Gastroesophageal sphincter (tissue), 4 donors: ENCODE data around the gene CLEC11A. TPM values are rescaled to one million over a fixed set of nuclear protein-coding genes. Genes with fewer than 3 reads are reported as not detected.

Experiments used
- ATAC-seq: fragments of 150-250 bp; one replicate; pipeline ENCODE4 v1.9.1; 2016; ENCODE audit warnings: mild to moderate bottlenecking, moderate library complexity
- H3K27ac ChIP-seq, 4 donors: fragments of 200-600 bp; sonication (generic) in 3 of 4; 1 replicate in 3 of 4; 2 replicates in 1 of 4; pipeline ENCODE4 v1.5.1; 2016 to 2019
- H3K27me3 ChIP-seq: fragments of 200-600 bp; sonication (generic); one replicate; pipeline ENCODE4 v1.5.1; 2019
- H3K36me3 ChIP-seq, 2 donors: fragments of 200-600 bp; sonication (generic); one replicate each; pipeline ENCODE4 v1.5.1; 2019; ENCODE audit warnings: control low read depth in 1 of 2
- H3K4me1 ChIP-seq, 3 donors: fragments of 200-600 bp; sonication (generic); 1 replicate in 2 of 3; 2 replicates in 1 of 3; pipeline ENCODE4 v1.5.1; 2016 to 2019; ENCODE audit warnings: control low read depth in 2 of 3
- H3K4me3 ChIP-seq, 2 donors: fragments of 200-600 bp; sonication (generic); one replicate each; pipeline ENCODE4 v1.5.1; 2019; ENCODE audit warnings: mild to moderate bottlenecking in 1 of 2, moderate library complexity in 1 of 2
- H3K9me3 ChIP-seq, 3 donors: fragments of 200-600 bp; sonication (generic); one replicate each; pipeline ENCODE4 v1.5.1; 2017 to 2019; ENCODE audit warnings: control low read depth in 2 of 3
- EP300 ChIP-seq: sonication (generic); formaldehyde crosslinking; IDR thresholded peaks from one replicate; pipeline ENCODE4 v1.6.1; 2017; ENCODE audit warnings: antibody characterized with exemption, mild to moderate bottlenecking
- POLR2A ChIP-seq, 2 donors: fragments of 450-650 bp; IDR thresholded peaks; one replicate each; pipeline ENCODE4 v1.6.1; 2017; ENCODE audit warnings: antibody characterized with exemption in 2 of 2, mild to moderate bottlenecking in 2 of 2, moderate library complexity in 1 of 2
- POLR2AphosphoS5 ChIP-seq: sonication (generic); formaldehyde crosslinking; IDR thresholded peaks from one replicate; pipeline ENCODE4 v1.6.1; 2017; ENCODE audit warnings: antibody characterized with exemption
- WGBS, 2 donors: methylation state at CpG; one replicate each; pipeline ENCODE4 v1.1.5; 2018; ENCODE audit warnings: low coverage in 1 of 2; 5-methylcytosine and 5-hydroxymethylcytosine counted together
- total RNA-seq, 4 donors: library from RNA; depleted of rRNA; stranded (reverse); fragments of >200 nt; gene quantifications; one replicate each; pipeline ENCODE4 v1.1.0, GENCODE V29; 2016
- TF ChIP-seq, protein P1 (sequence below), 4 experiments: fragments of 200-600 bp in 2 of 4; fragments of 450-650 bp in 2 of 4; sonication (generic) in 1 of 4; IDR thresholded peaks; one replicate each; pipeline ENCODE4 v1.5.1; 2017 to 2019; ENCODE audit warnings: antibody characterized with exemption in 4 of 4, mild to moderate bottlenecking in 2 of 4, moderate library complexity in 2 of 4

CLEC11A gene, protein sequence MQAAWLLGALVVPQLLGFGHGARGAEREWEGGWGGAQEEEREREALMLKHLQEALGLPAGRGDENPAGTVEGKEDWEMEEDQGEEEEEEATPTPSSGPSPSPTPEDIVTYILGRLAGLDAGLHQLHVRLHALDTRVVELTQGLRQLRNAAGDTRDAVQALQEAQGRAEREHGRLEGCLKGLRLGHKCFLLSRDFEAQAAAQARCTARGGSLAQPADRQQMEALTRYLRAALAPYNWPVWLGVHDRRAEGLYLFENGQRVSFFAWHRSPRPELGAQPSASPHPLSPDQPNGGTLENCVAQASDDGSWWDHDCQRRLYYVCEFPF
- total RNA-seq, result 10 to 100 TPM in 2 of 4 donors, 1 to 10 TPM in 2; 4.6 to 17.1 (median 8.4) TPM

DNA sequence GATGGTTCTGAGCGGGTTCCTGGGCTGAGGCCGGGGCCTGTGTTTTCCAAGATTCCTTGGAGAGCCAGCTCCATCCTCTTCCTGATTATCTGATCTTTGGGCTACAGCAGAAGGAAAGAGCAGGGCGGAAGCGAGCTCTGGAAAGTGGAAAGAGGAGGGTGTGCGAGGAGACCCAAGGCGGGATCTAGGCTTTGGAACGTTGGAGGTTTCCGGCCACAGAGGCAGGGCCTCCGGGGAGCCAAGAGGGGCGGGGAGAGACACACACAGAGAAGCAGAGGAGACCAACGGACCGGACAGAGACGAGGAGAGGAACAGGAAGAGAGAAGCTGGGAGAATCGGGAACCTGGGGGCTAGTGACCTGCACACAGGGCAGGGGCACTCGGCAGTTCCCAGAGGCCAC is at the start of gene CLEC11A:
Gene CLEC11A, plus strand, starts transcription at position 296 of the 400 bp plus-strand sequence. CDS start 162 bp downstream, outside the sequence.
- Histone ChIP-seq H3K27me3 (peaks cover 98% of the 10 kb centered on the region), H3K4me3 (peak within 1 kb of the TSS; percentile 26 to 65), H3K4me1 (peaks cover 0 to 52% (median 29%) of the 10 kb centered on the region in 3 donors), H3K36me3 (no peaks in the 10 kb centered on the region), H3K9me3 (no peaks in the 10 kb centered on the region), H3K27ac (peak within 1 kb of the TSS in 3 of 4 donors; percentile 60 to 73 (median 72))
- peak; percentile 8 for ATAC-seq
- WGBS, 2 donors, result 6 to 9% methylated on average over 8 to 13 of the region's 15 CpGs
- TF ChIP-seq, protein P1, sequence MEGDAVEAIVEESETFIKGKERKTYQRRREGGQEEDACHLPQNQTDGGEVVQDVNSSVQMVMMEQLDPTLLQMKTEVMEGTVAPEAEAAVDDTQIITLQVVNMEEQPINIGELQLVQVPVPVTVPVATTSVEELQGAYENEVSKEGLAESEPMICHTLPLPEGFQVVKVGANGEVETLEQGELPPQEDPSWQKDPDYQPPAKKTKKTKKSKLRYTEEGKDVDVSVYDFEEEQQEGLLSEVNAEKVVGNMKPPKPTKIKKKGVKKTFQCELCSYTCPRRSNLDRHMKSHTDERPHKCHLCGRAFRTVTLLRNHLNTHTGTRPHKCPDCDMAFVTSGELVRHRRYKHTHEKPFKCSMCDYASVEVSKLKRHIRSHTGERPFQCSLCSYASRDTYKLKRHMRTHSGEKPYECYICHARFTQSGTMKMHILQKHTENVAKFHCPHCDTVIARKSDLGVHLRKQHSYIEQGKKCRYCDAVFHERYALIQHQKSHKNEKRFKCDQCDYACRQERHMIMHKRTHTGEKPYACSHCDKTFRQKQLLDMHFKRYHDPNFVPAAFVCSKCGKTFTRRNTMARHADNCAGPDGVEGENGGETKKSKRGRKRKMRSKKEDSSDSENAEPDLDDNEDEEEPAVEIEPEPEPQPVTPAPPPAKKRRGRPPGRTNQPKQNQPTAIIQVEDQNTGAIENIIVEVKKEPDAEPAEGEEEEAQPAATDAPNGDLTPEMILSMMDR (IDR thresholded peaks at IDR 0.05), result no peak
- TF ChIP-seq POLR2AphosphoS5 (no peak), EP300 (no peak), POLR2A (IDR thresholded peaks at IDR 0.05) (no peak)

DNA sequence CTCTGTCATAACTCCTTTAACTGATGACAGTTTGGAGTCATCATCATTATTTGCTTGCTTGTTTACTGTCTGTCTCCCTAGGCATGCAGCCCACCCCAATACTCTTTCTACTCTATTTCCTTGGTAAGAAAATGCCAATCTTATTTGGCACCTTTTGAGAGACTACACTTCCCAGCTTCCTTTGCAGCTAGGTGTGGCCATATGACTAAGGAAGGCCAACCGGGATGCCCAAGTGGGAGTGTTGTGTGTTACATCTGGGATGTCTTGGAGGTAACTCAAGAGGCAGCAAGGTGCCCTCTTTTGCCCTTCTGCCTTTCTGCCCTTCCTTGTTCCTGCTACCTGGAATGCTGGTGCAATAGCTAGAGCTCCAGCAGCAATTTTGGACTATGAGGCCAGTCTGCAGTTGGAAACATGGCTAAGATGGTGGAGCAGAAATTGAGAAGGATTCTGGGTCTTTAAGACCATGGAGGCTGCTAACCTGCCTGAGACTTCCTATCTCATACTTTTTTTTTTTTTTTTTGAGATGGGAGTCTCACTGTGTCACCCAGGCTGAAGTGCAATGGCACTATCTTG is 46.5 kb upstream of the CLEC11A start:
- 50 to 100% methylated on average over 1 of the region's 1 CpG for WGBS, 2 donors
- Histone ChIP-seq H3K27me3 (peaks cover 81% of the 10 kb centered on the region), H3K9me3 (peaks cover 0 to 7% (median 0%) of the 10 kb centered on the region in 3 donors), H3K4me1 (peaks cover 0 to 6% (median 2%) of the 10 kb centered on the region in 3 donors), H3K27ac (no peak overlapping the region), H3K36me3 (no peaks in the 10 kb centered on the region), H3K4me3 (no peak overlapping the region)
- no peak for TF ChIP-seq POLR2A (IDR thresholded peaks at IDR 0.05)
- no peak for TF ChIP-seq EP300
- TF ChIP-seq POLR2AphosphoS5, result no peak
- TF ChIP-seq, protein P1 (IDR thresholded peaks at IDR 0.05), result no peak
- ATAC-seq, result no peak

DNA sequence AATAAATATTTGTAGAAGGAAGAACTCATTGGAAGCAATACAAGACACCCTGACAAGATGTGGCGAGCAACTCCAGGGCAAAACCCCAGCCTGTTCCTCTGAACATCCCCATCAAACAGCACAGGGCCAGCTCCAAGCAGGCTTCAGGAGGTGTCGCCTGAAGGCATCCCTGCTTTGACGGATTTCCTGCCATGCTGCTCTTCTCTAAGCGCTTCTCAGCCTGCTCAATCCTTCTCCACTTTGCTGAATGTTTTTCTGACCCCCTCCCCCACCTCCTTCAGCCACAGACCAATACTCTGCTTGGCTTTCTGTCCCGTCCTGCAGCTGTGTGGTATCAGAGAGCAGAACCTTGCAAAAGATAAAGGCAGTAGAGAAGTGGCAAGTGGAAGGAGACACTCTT is 45.5 kb upstream of the CLEC11A start:
- no peak overlapping the region for H3K4me3 ChIP-seq
- TF ChIP-seq, protein P1 (IDR thresholded peaks at IDR 0.05), result no peak
- TF ChIP-seq EP300 (no peak), POLR2A (IDR thresholded peaks at IDR 0.05) (no peak), POLR2AphosphoS5 (no peak)
- H3K4me1 ChIP-seq, result peaks cover 0 to 6% (median 2%) of the 10 kb centered on the region in 3 donors
- H3K9me3 ChIP-seq, result peaks cover 0 to 7% (median 0%) of the 10 kb centered on the region in 3 donors
- no peak overlapping the region for H3K27ac ChIP-seq
- WGBS, 2 donors, result 33 to 46% methylated on average over 3 to 4 of the region's 5 CpGs
- no peaks in the 10 kb centered on the region for H3K36me3 ChIP-seq
- no peak for ATAC-seq
- peaks cover 83% of the 10 kb centered on the region for H3K27me3 ChIP-seq

DNA sequence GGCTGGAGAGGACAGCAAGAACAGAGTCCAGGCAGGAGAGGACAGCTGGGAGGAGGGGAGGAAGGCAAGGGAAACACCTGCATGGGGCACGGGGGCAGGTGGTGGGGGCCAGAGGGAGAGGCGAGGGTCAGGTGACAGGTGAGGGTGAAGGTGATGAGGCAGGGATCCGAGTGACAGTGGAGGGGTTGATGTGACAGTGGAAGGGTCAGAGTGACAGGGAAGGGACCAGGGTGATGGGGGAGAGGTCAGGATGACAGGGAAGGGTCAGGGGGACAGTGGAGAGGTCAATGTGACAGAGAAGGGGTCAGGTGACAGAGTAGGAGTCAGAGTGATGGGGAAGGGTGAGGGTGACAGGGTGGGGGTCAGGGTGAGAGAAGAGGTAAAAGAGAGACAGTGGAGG is 44.8 kb upstream of the CLEC11A start:
- TF ChIP-seq POLR2A (IDR thresholded peaks at IDR 0.05) (no peak), POLR2AphosphoS5 (no peak), EP300 (no peak)
- TF ChIP-seq, protein P1 (IDR thresholded peaks at IDR 0.05), result no peak
- Histone ChIP-seq H3K4me3 (no peak overlapping the region), H3K27ac (no peak overlapping the region), H3K9me3 (peaks cover 0 to 7% (median 0%) of the 10 kb centered on the region in 3 donors), H3K4me1 (peaks cover 0 to 6% (median 2%) of the 10 kb centered on the region in 3 donors), H3K36me3 (no peaks in the 10 kb centered on the region), H3K27me3 (peaks cover 83% of the 10 kb centered on the region)
- 45 to 50% methylated on average over 1 to 3 of the region's 3 CpGs for WGBS, 2 donors
- ATAC-seq, result no peak
